GM18907 (cell line): Measurements from ENCODE around the gene AIF1L.

Source experiments
- ATAC-seq: cut with Tn5 transposase; IDR thresholded peaks from one replicate; pipeline ENCODE4 v1.9.1; 2021; ENCODE audit warnings: mild to moderate bottlenecking, moderate library complexity; ENCODE audit not compliant: unreplicated experiment

The AIF1L gene

GRCh38 chr9:131161585-131161984 lies 65.3 kb downstream of the AIF1L start:
- no peak for ATAC-seq

- no peak for ATAC-seq
Measured at GRCh38 chr9:131162886-131163285, 66.6 kb downstream of the AIF1L start.

- ATAC-seq: no peak
Measured at GRCh38 chr9:131165523-131165922, 69.2 kb downstream of the AIF1L start.

DNA sequence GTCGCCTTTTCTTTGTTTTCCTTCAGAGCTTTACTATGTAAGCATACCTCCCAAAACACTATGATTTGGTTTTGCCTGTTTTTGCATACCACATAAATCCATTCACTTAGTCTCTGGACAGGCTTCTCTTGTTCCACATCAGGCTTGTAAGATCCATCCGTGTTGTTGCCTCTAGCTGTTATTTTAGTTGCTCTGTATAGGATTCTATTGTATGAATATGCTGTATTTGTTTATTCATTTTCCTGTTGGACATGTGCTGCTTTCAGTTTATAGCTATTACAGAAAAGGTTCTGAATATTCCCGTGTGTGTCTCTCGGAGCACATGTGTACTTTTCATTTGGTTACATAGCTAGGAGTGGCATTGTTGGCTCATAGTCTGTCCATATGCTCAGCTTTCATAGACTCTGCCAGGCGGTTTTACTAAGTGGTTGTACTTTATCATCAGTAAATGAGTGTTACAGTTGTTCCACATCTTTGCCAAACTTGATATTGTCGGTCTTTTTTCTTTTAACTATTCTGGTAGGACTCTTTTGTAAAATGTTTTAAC lies 70.9 kb downstream of the AIF1L start:
- no peak for ATAC-seq

- no peak for ATAC-seq
Measured at GRCh38 chr9:131167936-131168335, 71.6 kb downstream of the AIF1L start.

DNA sequence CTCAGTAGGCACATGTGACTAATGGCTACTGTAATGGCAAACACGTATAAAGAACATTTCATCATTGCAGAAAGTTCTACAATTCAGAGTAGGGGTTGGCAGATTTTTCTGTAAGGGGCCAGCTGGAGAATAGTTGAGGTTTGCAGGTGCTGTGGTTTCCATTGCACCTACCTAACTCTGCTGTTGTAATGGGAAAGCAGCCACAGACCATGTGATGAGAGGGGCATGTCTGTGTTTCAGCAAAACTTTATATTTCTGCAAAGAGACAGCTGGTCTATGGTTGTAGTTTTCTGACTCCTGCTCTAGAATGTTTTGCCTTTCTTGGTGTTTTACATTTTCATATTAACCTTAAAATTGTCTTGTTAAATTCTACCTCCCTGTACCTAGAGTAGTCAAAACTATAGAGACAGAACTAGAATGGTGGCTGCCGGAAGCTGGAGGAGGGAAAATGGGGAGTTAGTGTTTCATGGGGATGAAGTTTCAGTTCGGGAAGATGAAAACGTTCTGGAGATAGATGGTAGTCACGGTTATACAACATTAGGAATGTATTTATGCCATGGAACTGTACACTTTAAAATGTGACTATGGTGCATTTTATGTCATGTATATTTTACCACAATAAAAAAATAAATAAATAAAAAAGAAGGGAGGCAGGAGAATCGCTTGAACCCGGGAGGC lies 73.4 kb downstream of the AIF1L start:
- ATAC-seq: no peak
